Mammary epithelial cell (primary cell): ENCODE results near the gene DCAF7.

Experiments
- CTCF ChIP-seq, 2 donors: IDR thresholded peaks in 1 of 2; conservative IDR thresholded peaks in 1 of 2; 2 replicates each; pipeline ENCODE4 v1.5.1; 2011 to 2012; ENCODE audit warnings: inconsistent platforms in 2 of 2, low read length in 2 of 2, mild to moderate bottlenecking in 2 of 2, control low read depth in 1 of 2, low read depth in 1 of 2; ENCODE audit not compliant: insufficient read depth in 1 of 2; ENCODE audit errors: extremely low read depth in 1 of 2
- EZH2 ChIP-seq: IDR thresholded peaks from 2 replicates; pipeline ENCODE4 v1.6.1; 2012; ENCODE audit warnings: low read length, inconsistent platforms, borderline replicate concordance

- TF ChIP-seq CTCF (conservative IDR thresholded peaks at IDR 0.05 in 1 of 2, IDR thresholded peaks at IDR 0.05 in 1 of 2; ENCODE audit: extremely low read depth in 1 of 2, insufficient read depth in 1 of 2, low read depth in 1 of 2, low read length in 2 of 2) = no peak
- TF ChIP-seq EZH2 = no peak
Observed at GRCh38 chr17:63639125-63639524, 88.8 kb downstream of the DCAF7 start.
